ENCODE data around the gene TIGD2.

DNA sequence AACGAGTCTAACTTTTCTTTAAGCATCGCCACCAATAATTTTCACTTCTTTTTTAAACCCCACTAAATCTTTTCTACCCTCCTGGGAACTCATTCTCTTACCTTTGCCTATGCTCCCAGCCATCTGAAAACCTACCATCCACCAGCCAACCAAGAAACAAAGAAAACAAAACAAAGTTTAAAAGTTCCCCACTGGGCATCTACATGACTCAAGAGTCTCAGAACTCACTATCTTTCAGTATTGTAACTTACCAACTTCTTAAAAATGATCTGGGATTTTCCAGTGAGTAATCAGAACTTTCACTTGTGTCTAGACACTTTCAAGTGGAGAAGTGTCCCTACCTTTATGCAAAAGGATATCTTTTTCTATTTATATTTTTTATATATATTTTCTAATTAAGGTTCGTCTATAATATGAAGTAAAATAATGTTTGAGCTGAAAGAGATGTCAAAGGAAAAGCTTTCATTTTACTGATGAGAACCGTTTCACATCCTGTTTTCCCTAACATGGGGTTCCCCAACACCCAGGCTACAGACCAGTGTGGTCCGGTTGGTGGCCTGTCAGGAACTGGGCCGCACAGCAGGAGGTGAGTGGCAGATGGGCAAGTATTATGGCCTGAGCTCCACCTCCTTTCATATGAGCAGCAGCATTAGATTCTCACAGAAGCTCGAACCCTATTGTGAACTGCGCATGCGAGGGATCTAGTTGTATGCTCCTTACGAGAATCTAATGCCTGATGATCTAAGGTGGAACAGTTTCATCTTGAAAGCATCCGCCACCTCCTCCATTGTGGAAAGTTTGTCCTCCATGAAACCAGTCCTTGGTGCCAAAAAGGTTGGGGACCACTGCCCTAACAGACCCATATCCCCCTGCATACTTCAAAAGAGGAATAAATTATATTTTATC lies 9.8 kb upstream of the TIGD2 start:
- TF ChIP-seq, protein P1, sequence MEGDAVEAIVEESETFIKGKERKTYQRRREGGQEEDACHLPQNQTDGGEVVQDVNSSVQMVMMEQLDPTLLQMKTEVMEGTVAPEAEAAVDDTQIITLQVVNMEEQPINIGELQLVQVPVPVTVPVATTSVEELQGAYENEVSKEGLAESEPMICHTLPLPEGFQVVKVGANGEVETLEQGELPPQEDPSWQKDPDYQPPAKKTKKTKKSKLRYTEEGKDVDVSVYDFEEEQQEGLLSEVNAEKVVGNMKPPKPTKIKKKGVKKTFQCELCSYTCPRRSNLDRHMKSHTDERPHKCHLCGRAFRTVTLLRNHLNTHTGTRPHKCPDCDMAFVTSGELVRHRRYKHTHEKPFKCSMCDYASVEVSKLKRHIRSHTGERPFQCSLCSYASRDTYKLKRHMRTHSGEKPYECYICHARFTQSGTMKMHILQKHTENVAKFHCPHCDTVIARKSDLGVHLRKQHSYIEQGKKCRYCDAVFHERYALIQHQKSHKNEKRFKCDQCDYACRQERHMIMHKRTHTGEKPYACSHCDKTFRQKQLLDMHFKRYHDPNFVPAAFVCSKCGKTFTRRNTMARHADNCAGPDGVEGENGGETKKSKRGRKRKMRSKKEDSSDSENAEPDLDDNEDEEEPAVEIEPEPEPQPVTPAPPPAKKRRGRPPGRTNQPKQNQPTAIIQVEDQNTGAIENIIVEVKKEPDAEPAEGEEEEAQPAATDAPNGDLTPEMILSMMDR (IDR thresholded peaks at IDR 0.05), result no peak
- no peak for TF ChIP-seq POLR2A (IDR thresholded peaks at IDR 0.05)

All from testis (tissue), 2 donors.